Measurements from ENCODE around the gene ICAM2. TPM values are rescaled to one million over a fixed set of nuclear protein-coding genes. Genes with fewer than 3 reads are reported as not detected.
"Not testable (repeated sequence)": the region's sequence is repeated elsewhere in the genome, so short reads cannot be mapped to it uniquely, and the experiment has no call there.

Gene ICAM2
- total RNA-seq, 1 donor from 2014 or later: 680 TPM

DNA sequence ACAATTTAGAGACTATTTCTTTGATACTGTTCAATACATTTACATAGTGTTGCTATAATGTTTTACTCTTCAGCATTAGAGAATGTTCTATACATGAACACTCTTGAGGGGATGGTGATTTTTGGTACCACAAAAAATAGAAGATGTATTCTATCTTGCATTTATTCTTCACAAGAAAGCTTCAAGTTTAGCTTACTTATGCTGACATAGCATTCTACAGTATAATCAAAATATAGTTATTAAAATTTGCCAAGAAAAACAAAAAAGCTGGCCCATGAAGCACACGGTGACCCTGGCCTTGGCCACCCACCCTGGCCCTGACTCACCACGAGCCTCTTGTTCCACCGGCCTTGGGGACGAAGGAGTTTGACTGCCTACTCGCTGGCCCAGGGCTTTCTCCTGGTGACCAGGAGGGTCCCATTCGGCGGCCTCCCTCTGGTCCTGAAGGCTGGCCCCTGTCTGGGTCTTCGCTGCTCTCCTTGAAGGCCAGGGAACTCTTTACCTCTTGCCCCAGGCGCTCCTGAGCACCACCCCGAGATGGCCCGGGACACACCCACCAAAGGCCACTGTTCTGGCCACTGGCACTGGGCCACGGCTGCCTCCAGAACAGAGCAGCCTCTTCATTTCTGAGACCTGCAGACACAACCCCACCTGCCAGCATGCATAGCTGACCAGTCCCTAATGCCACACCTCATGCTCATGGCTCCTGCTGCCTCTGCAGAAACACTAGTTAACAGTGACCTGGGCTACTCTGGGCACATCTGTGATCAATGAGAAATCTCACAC is 22.5 kb upstream of the ICAM2 start:
- no peak for DNase-seq (ENCODE audit: low read depth, low spot score)

DNA sequence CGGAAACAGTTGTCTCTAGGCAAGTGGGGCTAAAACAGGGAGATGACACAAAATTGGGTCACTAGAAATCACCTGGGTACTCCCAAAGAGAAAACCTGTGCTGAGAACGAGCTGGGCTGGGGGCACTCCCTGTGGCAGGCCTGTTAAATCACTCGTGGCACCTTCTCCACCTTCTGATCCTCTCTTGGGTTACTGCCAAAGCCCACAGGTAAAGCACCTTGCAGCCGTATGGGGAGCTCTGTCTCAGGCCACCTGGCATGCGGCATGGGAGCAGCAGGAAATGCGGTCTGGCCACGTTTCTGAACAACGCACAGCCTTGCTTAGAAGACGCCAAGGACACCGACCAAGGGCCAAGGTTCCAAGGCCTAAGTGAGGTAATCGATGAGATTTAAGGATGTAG is 21.5 kb upstream of the ICAM2 start:
- no peak for DNase-seq (ENCODE audit: low read depth, low spot score)

GRCh38 chr17:64040206-64040605 is 19.8 kb upstream of the ICAM2 start:
- no peak for DNase-seq (ENCODE audit: low read depth, low spot score)

DNA sequence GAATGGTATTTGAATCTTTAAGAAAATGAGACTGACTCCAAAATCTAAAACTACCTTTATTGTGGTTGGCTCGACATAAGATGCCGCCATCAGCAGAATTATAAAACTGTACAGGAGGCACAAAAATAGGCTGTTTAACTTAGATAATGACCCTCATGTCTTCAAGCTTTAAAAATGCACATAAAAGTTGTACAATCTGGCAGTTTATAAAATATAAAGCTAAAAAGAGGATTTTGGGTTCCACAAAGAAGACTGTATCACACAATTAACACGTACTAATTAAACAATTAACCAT is 18.6 kb upstream of the ICAM2 start:
- no peak for DNase-seq (ENCODE audit: low read depth, low spot score)

DNA sequence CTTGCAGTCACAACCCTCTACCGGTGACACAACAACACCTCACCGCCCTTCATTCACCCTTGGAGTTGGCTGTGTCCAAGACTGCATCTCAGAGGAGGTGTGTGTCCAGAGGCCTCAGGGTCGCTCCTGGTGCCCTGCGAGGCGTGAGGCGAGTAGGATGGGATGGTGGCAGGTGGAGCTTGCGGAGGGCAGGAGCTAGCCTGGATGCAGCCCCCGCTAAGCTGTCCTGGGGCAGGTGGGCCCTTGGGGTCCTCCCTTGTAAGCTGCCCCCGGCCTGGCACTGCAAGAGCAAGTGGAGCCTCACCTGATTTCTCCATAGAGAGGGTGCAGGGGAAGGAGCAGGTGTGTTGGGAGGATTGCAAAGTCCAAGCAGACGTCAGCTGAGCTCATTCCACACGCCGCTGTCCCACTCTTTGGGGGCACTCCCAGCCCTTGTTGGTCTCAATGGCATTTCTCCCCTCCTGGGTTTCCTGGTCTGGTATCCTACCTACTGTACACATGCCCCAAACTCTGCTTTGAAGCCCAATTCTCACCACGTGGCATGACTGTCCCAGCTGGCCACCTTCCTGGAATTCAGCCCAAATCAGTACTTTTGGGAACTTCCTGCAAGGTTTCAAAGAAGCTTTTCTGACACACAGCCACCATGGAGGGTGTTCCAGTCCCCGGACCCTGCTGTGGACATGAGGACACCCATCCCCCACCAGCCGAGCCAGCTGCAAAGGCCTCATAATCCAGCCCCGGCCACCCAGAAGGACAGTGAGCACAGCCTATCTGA is 18.1 kb upstream of the ICAM2 start:
- DNase-seq (ENCODE audit: low read depth, low spot score): no peak

- DNase-seq (ENCODE audit: low read depth, low spot score): no peak
Measured at GRCh38 chr17:64037802-64038201, 17.4 kb upstream of the ICAM2 start.

DNA sequence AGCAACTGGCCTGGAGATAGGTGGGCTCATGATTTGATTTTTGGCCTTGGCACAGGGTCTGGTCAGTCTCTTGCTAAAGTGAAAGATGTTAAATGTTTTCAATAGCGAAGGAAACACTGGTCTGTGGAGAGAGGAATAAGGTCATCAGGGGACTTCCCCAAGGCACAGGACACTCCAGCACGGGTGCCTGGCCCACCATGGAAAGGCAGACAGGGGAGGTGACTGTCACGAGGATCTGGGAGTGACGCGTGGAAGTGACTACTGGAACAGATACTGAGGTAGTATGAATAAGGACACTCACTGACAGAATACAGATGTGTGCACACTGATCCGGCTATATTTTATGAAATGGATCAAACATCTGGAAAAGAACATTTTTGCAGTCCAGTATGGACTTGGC is 16.7 kb upstream of the ICAM2 start:
- no peak for DNase-seq (ENCODE audit: low read depth, low spot score)

GRCh38 chr17:64036198-64036922 is 15.9 kb upstream of the ICAM2 start:
- DNase-seq (ENCODE audit: low read depth, low spot score): no peak

GRCh38 chr17:64032081-64032480 is 11.6 kb upstream of the ICAM2 start:
- no peak for DNase-seq (ENCODE audit: low read depth, low spot score)

GRCh38 chr17:64028874-64029464 is 8.5 kb upstream of the ICAM2 start:
- DNase-seq (ENCODE audit: low read depth, low spot score): no peak

DNA sequence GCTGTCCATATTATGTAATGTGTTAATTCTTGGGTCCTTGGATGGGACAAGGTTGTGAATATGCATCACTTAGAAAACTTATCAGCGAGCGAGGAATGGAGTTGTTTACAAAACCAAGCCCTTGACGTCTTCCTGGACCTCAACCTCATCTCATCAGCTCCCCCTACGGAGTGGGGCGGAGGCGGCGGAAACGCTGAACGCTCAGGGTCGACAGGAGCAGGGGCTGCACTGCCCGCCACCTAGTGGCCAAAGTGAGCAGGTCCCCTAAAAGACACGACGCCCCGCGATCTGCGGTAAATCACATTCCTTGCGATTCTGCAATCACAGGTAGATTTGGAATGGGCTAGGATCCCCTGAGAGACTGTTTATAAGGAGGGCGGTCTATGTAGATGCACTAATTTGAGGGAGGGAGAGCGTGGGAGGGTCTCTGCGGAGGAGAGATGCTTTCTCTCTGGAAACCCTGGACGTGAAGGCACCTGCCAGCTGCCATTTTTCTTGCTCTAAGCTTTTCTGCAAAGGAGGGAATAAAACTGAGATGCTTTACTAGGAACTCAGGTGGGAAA is 5.4 kb upstream of the ICAM2 start:
- DNase-seq (ENCODE audit: low read depth, low spot score): no peak

DNA sequence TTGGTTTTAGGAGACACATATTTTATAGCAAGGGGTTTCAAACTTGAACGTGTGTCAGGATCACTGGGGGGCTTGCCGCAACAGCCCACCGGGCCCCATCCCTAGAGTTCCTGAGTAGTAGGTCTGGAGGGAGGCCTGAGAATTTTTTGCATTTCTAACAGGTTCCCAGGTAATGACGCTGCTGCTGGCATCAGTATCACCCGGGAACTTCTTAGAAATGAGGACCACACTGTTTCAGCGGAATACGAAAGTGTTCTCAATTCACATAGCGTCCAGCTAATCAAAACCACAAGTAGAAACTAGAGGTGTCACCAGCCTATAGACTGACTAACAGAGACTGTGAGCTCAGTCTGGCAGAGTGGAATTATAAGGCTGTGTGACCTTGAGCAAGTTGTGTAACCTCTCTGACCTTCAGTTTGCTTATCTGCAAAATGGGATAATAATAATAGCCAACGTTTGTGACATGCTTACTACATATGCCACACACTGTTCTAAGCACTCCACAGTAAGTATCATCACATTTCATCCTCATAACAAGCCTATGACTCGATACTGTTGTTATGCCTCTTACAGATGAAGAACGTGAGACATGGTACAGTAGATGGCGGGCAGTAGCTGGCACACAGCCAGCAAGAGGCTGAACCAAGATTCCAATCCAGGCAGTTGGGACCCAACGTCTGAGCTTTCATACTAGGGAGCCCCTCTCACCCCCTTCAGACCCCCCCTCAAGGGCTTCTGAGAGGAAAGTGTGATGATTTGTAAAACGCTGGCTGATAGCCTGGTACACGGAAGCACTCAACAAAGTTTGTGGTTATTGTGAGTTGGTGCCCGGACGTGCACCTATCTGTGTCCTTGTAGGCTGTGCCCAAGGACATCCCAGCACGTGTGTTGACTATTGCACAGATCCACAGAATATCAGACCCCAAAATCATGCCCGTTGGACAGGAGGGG is 4.6 kb upstream of the ICAM2 start:
- DNase-seq (ENCODE audit: low read depth, low spot score): no peak

- no peak for DNase-seq (ENCODE audit: low read depth, low spot score)
Measured at GRCh38 chr17:64024215-64024654, 3.8 kb upstream of the ICAM2 start.

DNA sequence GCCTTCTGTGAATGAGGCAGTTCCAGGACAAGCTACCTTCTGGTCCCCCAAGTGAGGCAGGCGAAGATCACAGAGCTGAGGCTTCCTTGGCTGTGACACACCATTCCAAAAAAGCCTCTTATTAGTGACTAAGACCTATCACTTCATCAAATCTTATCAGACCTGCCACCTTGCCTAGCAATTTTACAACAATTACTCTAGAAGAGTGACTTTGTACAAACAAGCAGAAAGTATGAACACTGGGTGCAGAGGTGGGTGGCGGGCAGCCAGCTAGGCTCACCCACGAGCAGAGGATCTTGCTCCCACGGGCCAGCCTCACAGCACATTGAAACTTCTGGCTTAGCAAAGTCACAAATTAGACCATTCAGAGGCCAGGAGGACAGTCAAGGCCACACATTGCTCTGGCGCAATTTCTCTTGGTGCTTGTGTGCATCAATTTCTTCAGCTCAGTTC is 2.2 kb upstream of the ICAM2 start:
- no peak for DNase-seq (ENCODE audit: low read depth, low spot score)

- DNase-seq (ENCODE audit: low read depth, low spot score): not testable (repeated sequence)
Measured at GRCh38 chr17:64019551-64019961, 877 bp downstream of the ICAM2 start.

DNA sequence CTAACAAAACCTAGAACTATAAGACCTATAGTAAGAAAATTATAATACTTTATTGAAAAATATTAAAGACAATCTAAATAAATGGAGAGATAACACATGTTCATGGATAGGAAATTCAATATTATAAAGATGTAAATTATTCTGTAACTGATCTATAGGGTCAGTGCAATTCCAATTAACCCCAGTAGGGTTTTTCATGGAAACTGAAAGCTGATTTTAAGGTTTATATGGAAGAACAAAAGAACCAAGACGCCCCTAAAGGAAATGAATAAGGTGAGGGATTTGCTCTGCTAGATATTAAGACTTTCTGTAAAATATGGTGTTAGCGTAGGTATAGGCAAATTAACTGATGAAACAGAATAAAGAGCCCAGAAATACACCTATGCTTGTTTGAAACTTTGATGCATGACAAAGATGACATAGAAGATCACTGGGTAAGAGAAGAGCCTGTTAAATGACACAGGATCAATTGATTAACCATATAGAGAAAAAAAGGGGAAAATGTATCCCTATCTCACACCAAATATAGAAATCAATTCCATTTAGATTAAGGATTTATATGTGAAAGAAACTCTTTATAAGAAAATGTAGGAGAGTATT is 3.0 kb downstream of the ICAM2 start:
- DNase-seq (ENCODE audit: low read depth, low spot score): no peak

DNA sequence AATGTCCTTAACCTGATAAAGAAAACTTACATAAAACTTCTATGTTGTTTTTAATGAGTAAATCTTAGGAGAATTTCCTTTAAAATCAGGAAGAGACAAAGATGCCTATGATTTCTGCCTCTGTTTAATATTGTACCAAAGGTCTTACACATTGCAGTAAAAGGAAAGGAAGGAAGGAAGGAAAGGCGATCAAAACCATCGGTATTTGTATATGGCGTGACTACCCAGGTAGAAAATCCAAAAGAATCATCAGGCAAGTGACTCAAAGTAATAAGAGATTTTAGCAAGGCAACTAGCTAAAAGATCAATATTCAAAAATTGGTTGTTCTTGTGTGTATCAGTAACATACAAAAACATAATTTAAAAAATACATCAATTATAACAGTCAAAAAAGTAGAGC is 3.5 kb downstream of the ICAM2 start:
- no peak for DNase-seq (ENCODE audit: low read depth, low spot score)

GRCh38 chr17:64016231-64016784 is 4.1 kb downstream of the ICAM2 start:
- DNase-seq (ENCODE audit: low read depth, low spot score): no peak

- DNase-seq (ENCODE audit: low read depth, low spot score): no peak
Measured at GRCh38 chr17:64015447-64015846, 5.0 kb downstream of the ICAM2 start.
